ENCODE measurements around the gene TXNL4B. TPM values are rescaled to one million over a fixed set of nuclear protein-coding genes. Genes with fewer than 3 reads are reported as not detected.

TXNL4B gene
- total and polyA plus RNA-seq, 9 of the 15 experiments (the other 6 are each of a cell fraction or from before 2014, with no cell fraction given) = 11.9 to 38.0 (median 22.3) TPM

DNA sequence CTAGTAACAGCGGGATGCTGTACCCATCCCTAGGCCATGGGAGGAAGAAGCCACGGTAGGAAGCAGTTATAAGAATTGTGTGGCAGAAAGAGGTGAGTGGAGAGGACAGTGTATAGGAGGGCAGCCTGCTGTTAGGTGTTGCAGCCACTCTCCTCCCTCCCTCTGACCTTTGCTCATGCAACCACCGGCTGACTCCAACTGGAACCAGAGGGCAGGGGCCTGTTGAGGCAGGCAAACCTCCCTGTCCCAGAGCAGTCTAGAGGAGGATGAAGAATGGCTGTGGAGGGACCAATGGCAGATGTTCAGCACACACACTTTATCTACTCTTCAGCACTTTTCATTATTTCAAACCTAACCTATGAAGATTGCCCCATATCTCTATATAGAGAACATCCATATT is 2.2 kb downstream of the TXNL4B start:
- peaks cover 57% of the 10 kb centered on the region for H3K79me2 ChIP-seq (ENCODE audit: control insufficient read depth, insufficient read depth, low read length)
- H3K9me1 ChIP-seq (ENCODE audit: control insufficient read depth, insufficient read depth, low read length) = no peaks in the 10 kb centered on the region
- no peaks in the 10 kb centered on the region for H3K27me3 ChIP-seq (ENCODE audit: control insufficient read depth in 2 of 2, insufficient read depth in 2 of 2, low read length in 2 of 2)
- no peak overlapping the region for H3K27ac ChIP-seq (ENCODE audit: extremely low read depth, low read depth, low read length)
- in situ Hi-C loops (cut with MboI) = no loop called here
- no TSS peak for BruUV-seq (replicated peaks)
- ChIA-PET POLR2A (no interaction called here), CTCF (ENCODE audit: low intra/inter-chr PET ratio) (no interaction called here)
- intact Hi-C loops (cut with micrococcal nuclease) = no loop called here
- WGBS (ENCODE audit: insufficient coverage, low coverage, missing lambda C conversion rate) = 74% methylated on average over 3 of the region's 3 CpGs
- H3K9me3 ChIP-seq (replicated peaks; ENCODE audit: control insufficient read depth, insufficient read depth, low read depth, low read length) = no peaks in the 10 kb centered on the region
- FAIRE-seq (no peak), ATAC-seq (no peak), DNase-seq (ENCODE audit: extremely low read depth in 1 of 4, low spot score in 3 of 4) (no peak)
- peaks cover 4 to 8% of the 10 kb centered on the region in 2 experiments; a peak in 1 of 5 replicates for H3K4me1 ChIP-seq (replicated peaks in 1 of 2; ENCODE audit: control insufficient read depth in 2 of 2, insufficient read depth in 2 of 2, low read length in 2 of 2)
- peak overlapping the region; percentile 35 for H3K4me2 ChIP-seq (ENCODE audit: insufficient read depth, low read length)
- no peaks in the 10 kb centered on the region; the same call in 1 of the 2 replicates for H4K20me1 ChIP-seq (replicated peaks; ENCODE audit: control insufficient read depth, insufficient read depth, low read length)
- no peak overlapping the region for H3K4me3 ChIP-seq
- peaks cover 60% of the 10 kb centered on the region for H3K36me3 ChIP-seq (ENCODE audit: control insufficient read depth, insufficient read depth, low read length)
- peak overlapping the region in 1 of 2 experiments; percentile 31; a peak in 1 of 4 replicates for H3K9ac ChIP-seq (ENCODE audit: insufficient read depth in 1 of 2, low read depth in 2 of 2, low read length in 2 of 2)
- H2AFZ ChIP-seq (ENCODE audit: low read depth, low read length) = no peak overlapping the region
- TF ChIP-seq PHF21A (IDR thresholded peaks at IDR 0.05; ENCODE audit: borderline replicate concordance, low read depth) (no peak), SAFB (IDR thresholded peaks at IDR 0.05; ENCODE audit: borderline replicate concordance, low read depth, low read length) (no peak), ADNP (tag; IDR thresholded peaks at IDR 0.05) (no peak), ZNF778 (CRISPR knock-in tag; IDR thresholded peaks at IDR 0.05) (no peak), HNRNPH1 (optimal IDR thresholded peaks at IDR 0.05; ENCODE audit: low read depth, low read length) (no peak), ZNF384 (IDR thresholded peaks at IDR 0.05; ENCODE audit: low read depth, low read length) (no peak), SRF (CRISPR knock-in tag; IDR thresholded peaks at IDR 0.05) (no peak), ZNF277 (CRISPR knock-in tag; IDR thresholded peaks at IDR 0.05; ENCODE audit: borderline replicate concordance) (no peak), ZNF395 (CRISPR knock-in tag; IDR thresholded peaks at IDR 0.05) (no peak), FOXK1 (CRISPR knock-in tag; IDR thresholded peaks at IDR 0.05; ENCODE audit: borderline replicate concordance) (no peak), MXI1 (IDR thresholded peaks at IDR 0.05; ENCODE audit: low read depth, low read length) (no peak), CCAR2 (IDR thresholded peaks at IDR 0.05; ENCODE audit: low read depth, low read length) (no peak), MLX (CRISPR knock-in tag; conservative IDR thresholded peaks at IDR 0.05) (no peak), MCM7 (IDR thresholded peaks at IDR 0.05) (no peak), HMGN3 (IDR thresholded peaks at IDR 0.05; ENCODE audit: borderline replicate concordance, extremely low read depth, insufficient read length, low read depth, low read length) (no peak), HOXB6 (CRISPR knock-in tag; IDR thresholded peaks at IDR 0.05; ENCODE audit: borderline replicate concordance) (no peak), PPARD (CRISPR knock-in tag; IDR thresholded peaks at IDR 0.05) (no peak), DDX20 (tag; IDR thresholded peaks at IDR 0.05; ENCODE audit: low read depth) (no peak)
- TF ChIP-seq, protein P1, sequence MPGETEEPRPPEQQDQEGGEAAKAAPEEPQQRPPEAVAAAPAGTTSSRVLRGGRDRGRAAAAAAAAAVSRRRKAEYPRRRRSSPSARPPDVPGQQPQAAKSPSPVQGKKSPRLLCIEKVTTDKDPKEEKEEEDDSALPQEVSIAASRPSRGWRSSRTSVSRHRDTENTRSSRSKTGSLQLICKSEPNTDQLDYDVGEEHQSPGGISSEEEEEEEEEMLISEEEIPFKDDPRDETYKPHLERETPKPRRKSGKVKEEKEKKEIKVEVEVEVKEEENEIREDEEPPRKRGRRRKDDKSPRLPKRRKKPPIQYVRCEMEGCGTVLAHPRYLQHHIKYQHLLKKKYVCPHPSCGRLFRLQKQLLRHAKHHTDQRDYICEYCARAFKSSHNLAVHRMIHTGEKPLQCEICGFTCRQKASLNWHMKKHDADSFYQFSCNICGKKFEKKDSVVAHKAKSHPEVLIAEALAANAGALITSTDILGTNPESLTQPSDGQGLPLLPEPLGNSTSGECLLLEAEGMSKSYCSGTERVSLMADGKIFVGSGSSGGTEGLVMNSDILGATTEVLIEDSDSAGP (CRISPR knock-in tag; IDR thresholded peaks at IDR 0.05) = no peak
